Astrocyte of the cerebellum (primary cell): ENCODE measurements around the gene COX7A2.

Experiments used
- DNase-seq: peaks from one replicate; pipeline ENCODE4 v3.0.0-alpha.2; 2011; ENCODE audit warnings: low read depth
- H3K4me3 ChIP-seq: 2 replicates; pipeline ENCODE4 v1.5.1; 2011; ENCODE audit warnings: mild to moderate bottlenecking, low read depth, low read length, moderate library complexity
- CTCF ChIP-seq: IDR thresholded peaks from 2 replicates; pipeline ENCODE4 v1.5.1; 2012; ENCODE audit warnings: low read length, low read depth, moderate library complexity, mild to moderate bottlenecking; ENCODE audit errors: missing control alignments
- in situ Hi-C: cut with HindIII; loops from 2 replicates; pipeline ENCODE4 v1.10.0; 2017; ENCODE audit warnings: low sequenced_read_pairs

Gene COX7A2

GRCh38 chr6:75281653-75282052, 38.1 kb upstream of the COX7A2 start:
- peak overlapping the region; percentile 22 for H3K4me3 ChIP-seq
- no peak for TF ChIP-seq CTCF
- DNase-seq = no peak
- in situ Hi-C loops = no loop called here

GRCh38 chr6:75280131-75280855, 36.7 kb upstream of the COX7A2 start:
- in situ Hi-C loops = no loop called here
- DNase-seq = no peak
- H3K4me3 ChIP-seq = no peak overlapping the region
- TF ChIP-seq CTCF = no peak

GRCh38 chr6:75279418-75279817, 35.8 kb upstream of the COX7A2 start:
- in situ Hi-C loops = no loop called here
- DNase-seq = no peak
- no peak for TF ChIP-seq CTCF
- H3K4me3 ChIP-seq = no peak overlapping the region

GRCh38 chr6:75278474-75279077, 35.0 kb upstream of the COX7A2 start:
- H3K4me3 ChIP-seq = no peak overlapping the region
- no peak for TF ChIP-seq CTCF
- no peak for DNase-seq
- in situ Hi-C loops = no loop called here

- H3K4me3 ChIP-seq = no peak overlapping the region
- no peak for TF ChIP-seq CTCF
- peak; percentile 19 for DNase-seq
- in situ Hi-C loops = no loop called here
Observed at GRCh38 chr6:75275067-75275466, 31.5 kb upstream of the COX7A2 start.

GRCh38 chr6:75273009-75273408, 29.4 kb upstream of the COX7A2 start:
- TF ChIP-seq CTCF = no peak
- no peak overlapping the region for H3K4me3 ChIP-seq
- no peak for DNase-seq
- in situ Hi-C loops = loop anchor here (25.0 kb wide), 1 partner anchor 264 kb away; no protein-coding TSS in a partner anchor
